Measurements from ENCODE around the gene CATSPER3. TPM values are rescaled to one million over a fixed set of nuclear protein-coding genes. Genes with fewer than 3 reads are reported as not detected.

The CATSPER3 gene
- polyA plus RNA-seq, 1 donor (not counting 4 experiments of a cell fraction or from before 2014, with no cell fraction given): 0.31 TPM

DNA sequence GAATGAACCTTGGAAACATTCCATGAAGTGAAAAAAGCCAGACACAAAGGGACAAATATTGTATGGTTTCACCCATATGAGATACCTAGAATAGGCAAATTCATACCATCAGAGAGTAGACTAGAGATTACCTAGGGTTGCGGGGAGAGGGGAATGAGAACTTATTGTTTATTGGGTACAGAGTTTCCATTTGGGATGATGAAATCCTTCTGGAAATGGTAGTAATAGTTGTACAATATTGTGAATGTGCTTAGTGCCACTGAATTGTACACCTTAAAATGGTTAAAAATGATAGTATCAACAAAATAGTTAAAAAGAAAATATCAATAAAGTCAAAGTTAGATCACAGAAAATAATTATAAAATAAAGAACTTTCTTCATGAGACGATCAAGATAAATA lies 25.5 kb downstream of the CATSPER3 start:
- H3K36me3 ChIP-seq (ENCODE audit: control insufficient read depth in 2 of 2, extremely low read depth in 1 of 2, insufficient read depth in 2 of 2, low read length in 2 of 2): no peaks in the 10 kb centered on the region
- H3K4me1 ChIP-seq (ENCODE audit: control insufficient read depth, extremely low read depth, insufficient read depth, low read length): no peaks in the 10 kb centered on the region
- no peaks in the 10 kb centered on the region for H3K27me3 ChIP-seq (ENCODE audit: control insufficient read depth, extremely low read depth, insufficient read depth, low read length)
- H3K9ac ChIP-seq (ENCODE audit: control insufficient read depth, extremely low read depth, insufficient read depth, low read length): no peak overlapping the region
- no peaks in the 10 kb centered on the region for H4K20me1 ChIP-seq (ENCODE audit: control insufficient read depth, extremely low read depth, insufficient read depth, low read length)
- H3K9me1 ChIP-seq (ENCODE audit: control insufficient read depth, extremely low read depth, insufficient read depth, low read length): no peaks in the 10 kb centered on the region
- dilution Hi-C loops (cut with MboI; ENCODE audit: extremely low pct_ligation_motif_present, low sequenced_read_pairs): no loop called here
- H3K9me3 ChIP-seq (ENCODE audit: control insufficient read depth, low read depth, low read length): no peaks in the 10 kb centered on the region
- no peak overlapping the region for H3K4me2 ChIP-seq (ENCODE audit: control insufficient read depth, extremely low read depth, insufficient read depth, low read depth, low read length)
- TF ChIP-seq EZH2 (IDR thresholded peaks at IDR 0.05; ENCODE audit: low read length): no peak
- TF ChIP-seq, protein P1, sequence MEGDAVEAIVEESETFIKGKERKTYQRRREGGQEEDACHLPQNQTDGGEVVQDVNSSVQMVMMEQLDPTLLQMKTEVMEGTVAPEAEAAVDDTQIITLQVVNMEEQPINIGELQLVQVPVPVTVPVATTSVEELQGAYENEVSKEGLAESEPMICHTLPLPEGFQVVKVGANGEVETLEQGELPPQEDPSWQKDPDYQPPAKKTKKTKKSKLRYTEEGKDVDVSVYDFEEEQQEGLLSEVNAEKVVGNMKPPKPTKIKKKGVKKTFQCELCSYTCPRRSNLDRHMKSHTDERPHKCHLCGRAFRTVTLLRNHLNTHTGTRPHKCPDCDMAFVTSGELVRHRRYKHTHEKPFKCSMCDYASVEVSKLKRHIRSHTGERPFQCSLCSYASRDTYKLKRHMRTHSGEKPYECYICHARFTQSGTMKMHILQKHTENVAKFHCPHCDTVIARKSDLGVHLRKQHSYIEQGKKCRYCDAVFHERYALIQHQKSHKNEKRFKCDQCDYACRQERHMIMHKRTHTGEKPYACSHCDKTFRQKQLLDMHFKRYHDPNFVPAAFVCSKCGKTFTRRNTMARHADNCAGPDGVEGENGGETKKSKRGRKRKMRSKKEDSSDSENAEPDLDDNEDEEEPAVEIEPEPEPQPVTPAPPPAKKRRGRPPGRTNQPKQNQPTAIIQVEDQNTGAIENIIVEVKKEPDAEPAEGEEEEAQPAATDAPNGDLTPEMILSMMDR (optimal IDR thresholded peaks at IDR 0.05 in 1 of 3, IDR thresholded peaks at IDR 0.05 in 1 of 3, conservative IDR thresholded peaks at IDR 0.05 in 1 of 3; ENCODE audit: extremely low read depth in 1 of 3, insufficient read depth in 2 of 3, low read length in 3 of 3): no peak
- no peak overlapping the region for H3K4me3 ChIP-seq (ENCODE audit: control insufficient read depth in 2 of 3, extremely low read depth in 1 of 3, insufficient read depth in 2 of 3, low read depth in 1 of 3, low read length in 3 of 3)
- no peak overlapping the region for H2AFZ ChIP-seq (ENCODE audit: control insufficient read depth, low read length)
- no peaks in the 10 kb centered on the region for H3K79me2 ChIP-seq (ENCODE audit: control insufficient read depth, insufficient read depth, low read length)
- no peak overlapping the region for H3K27ac ChIP-seq (ENCODE audit: control insufficient read depth, insufficient read depth, low read length)
- FAIRE-seq (no peak), DNase-seq (ENCODE audit: low read depth, low spot score) (no peak)

DNA sequence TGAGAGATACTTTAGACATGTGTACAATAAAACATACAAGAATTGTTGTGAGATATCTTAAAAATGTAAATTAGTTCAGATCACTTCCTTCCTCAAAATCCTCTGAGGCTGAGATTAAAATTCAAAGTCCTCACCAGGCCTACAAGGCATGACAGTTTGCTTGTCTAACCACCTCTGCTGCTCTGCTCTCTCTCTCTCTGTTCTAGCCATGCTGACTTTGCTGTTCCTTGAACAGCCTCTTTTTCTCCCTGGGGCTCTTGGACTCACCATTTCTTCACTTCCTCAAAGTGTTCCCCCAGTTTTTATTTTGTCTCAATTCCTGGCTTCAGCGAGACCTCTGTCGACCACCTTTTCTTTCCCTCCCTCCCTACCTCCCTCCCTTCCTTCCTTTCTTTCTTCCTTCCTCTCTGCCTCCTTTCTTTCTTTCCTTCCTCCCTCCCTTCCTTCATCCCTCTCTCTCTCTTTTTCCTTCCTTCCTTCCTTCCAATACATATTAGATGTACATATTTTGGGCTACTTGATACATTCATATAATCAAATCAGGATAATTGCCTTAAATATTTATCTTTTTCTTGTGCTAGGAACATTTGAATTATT lies 27.0 kb downstream of the CATSPER3 start:
- Histone ChIP-seq H3K27me3 (ENCODE audit: control insufficient read depth, extremely low read depth, insufficient read depth, low read length) (no peaks in the 10 kb centered on the region), H4K20me1 (ENCODE audit: control insufficient read depth, extremely low read depth, insufficient read depth, low read length) (no peaks in the 10 kb centered on the region), H3K9ac (ENCODE audit: control insufficient read depth, extremely low read depth, insufficient read depth, low read length) (no peak overlapping the region), H3K27ac (ENCODE audit: control insufficient read depth, insufficient read depth, low read length) (no peak overlapping the region), H3K4me1 (ENCODE audit: control insufficient read depth, extremely low read depth, insufficient read depth, low read length) (no peaks in the 10 kb centered on the region), H3K4me3 (ENCODE audit: control insufficient read depth in 2 of 3, extremely low read depth in 1 of 3, insufficient read depth in 2 of 3, low read depth in 1 of 3, low read length in 3 of 3) (no peak overlapping the region), H3K9me1 (ENCODE audit: control insufficient read depth, extremely low read depth, insufficient read depth, low read length) (no peaks in the 10 kb centered on the region), H3K9me3 (ENCODE audit: control insufficient read depth, low read depth, low read length) (no peaks in the 10 kb centered on the region), H2AFZ (ENCODE audit: control insufficient read depth, low read length) (no peak overlapping the region), H3K36me3 (ENCODE audit: control insufficient read depth in 2 of 2, extremely low read depth in 1 of 2, insufficient read depth in 2 of 2, low read length in 2 of 2) (no peaks in the 10 kb centered on the region), H3K4me2 (ENCODE audit: control insufficient read depth, extremely low read depth, insufficient read depth, low read depth, low read length) (no peak overlapping the region), H3K79me2 (ENCODE audit: control insufficient read depth, insufficient read depth, low read length) (no peaks in the 10 kb centered on the region)
- dilution Hi-C loops (cut with MboI; ENCODE audit: extremely low pct_ligation_motif_present, low sequenced_read_pairs): no loop called here
- FAIRE-seq: no peak
- DNase-seq (ENCODE audit: low read depth, low spot score): no peak
- TF ChIP-seq EZH2 (IDR thresholded peaks at IDR 0.05; ENCODE audit: low read length): no peak
- TF ChIP-seq, protein P1 (optimal IDR thresholded peaks at IDR 0.05 in 1 of 3, IDR thresholded peaks at IDR 0.05 in 1 of 3, conservative IDR thresholded peaks at IDR 0.05 in 1 of 3; ENCODE audit: extremely low read depth in 1 of 3, insufficient read depth in 2 of 3, low read length in 3 of 3): no peak
